Measurements from ENCODE around the gene TTC28. TPM values are rescaled to one million over a fixed set of nuclear protein-coding genes. Genes with fewer than 3 reads are reported as not detected.

TTC28 gene
- total and polyA plus RNA-seq, 2 donors (not counting 3 experiments of a cell fraction or from before 2014, with no cell fraction given) = 16.5 to 51.1 TPM

GRCh38 chr22:28411125-28411524, 268.5 kb downstream of the TTC28 start:
- H3K27ac ChIP-seq (ENCODE audit: insufficient read depth, low read depth, low read length) = no peak overlapping the region
- BruUV-seq (replicated peaks) = no TSS peak
- H2AFZ ChIP-seq (ENCODE audit: low read depth, low read length) = no peak overlapping the region

More at GRCh38 chr22:28411125-28411524, 268.5 kb downstream of the TTC28 start:
- intact Hi-C loops (cut with micrococcal nuclease) = no loop called here
- no peak overlapping the region for H3K4me2 ChIP-seq (ENCODE audit: insufficient read depth, low read length)
- TF ChIP-seq POLR2A (IDR thresholded peaks at IDR 0.05; ENCODE audit: low read depth, low read length) (no peak), POLR2AphosphoS5 (IDR thresholded peaks at IDR 0.05; ENCODE audit: insufficient read depth, low read depth, low read length) (no peak), FOS (IDR thresholded peaks at IDR 0.05; ENCODE audit: borderline replicate concordance, insufficient read depth, low read length) (no peak), JUN (IDR thresholded peaks at IDR 0.05; ENCODE audit: borderline replicate concordance, insufficient read depth, insufficient read length, low read depth) (no peak), MYC (IDR thresholded peaks at IDR 0.05; ENCODE audit: low read depth, low read length) (no peak), GATA2 (IDR thresholded peaks at IDR 0.05; ENCODE audit: insufficient read depth, insufficient read length, low read depth, low read length) (no peak), MAX (IDR thresholded peaks at IDR 0.05; ENCODE audit: insufficient read depth, insufficient read length) (no peak), CTCF (IDR thresholded peaks at IDR 0.05; ENCODE audit: extremely low read depth in 1 of 2, insufficient read depth in 1 of 2, low read depth in 1 of 2, low read length in 2 of 2) (no peak), EZH2 (IDR thresholded peaks at IDR 0.05; ENCODE audit: borderline replicate concordance, low read depth, low read length, severe bottlenecking) (no peak)
- POLR2A ChIA-PET = no interaction called here
- H3K79me2 ChIP-seq (ENCODE audit: control insufficient read depth, insufficient read depth, low read length) = no peaks in the 10 kb centered on the region
- H3K4me1 ChIP-seq (ENCODE audit: control insufficient read depth, extremely low read depth, insufficient read depth, low read length) = peaks cover 14% of the 10 kb centered on the region
- DNase-seq (ENCODE audit: low read depth, low spot score) = peak; percentile 41
- H3K9ac ChIP-seq (replicated peaks; ENCODE audit: extremely low read depth, insufficient read depth, low read length) = no peak overlapping the region
- no peaks in the 10 kb centered on the region for H3K27me3 ChIP-seq (ENCODE audit: control insufficient read depth in 2 of 2, insufficient read depth in 2 of 2, low read length in 2 of 2)
- CTCF ChIA-PET = no interaction called here
- no peak for FAIRE-seq
- no peaks in the 10 kb centered on the region for H3K36me3 ChIP-seq (ENCODE audit: control insufficient read depth in 2 of 2, extremely low read depth in 1 of 2, insufficient read depth in 2 of 2, low read length in 2 of 2)
- no peaks in the 10 kb centered on the region for H4K20me1 ChIP-seq (replicated peaks; ENCODE audit: control insufficient read depth, extremely low read depth, insufficient read depth, low read length)
- dilution Hi-C loops (cut with MboI; ENCODE audit: extremely low pct_ligation_motif_present, low sequenced_read_pairs) = no loop called here
- no peaks in the 10 kb centered on the region for H3K9me1 ChIP-seq (replicated peaks; ENCODE audit: control insufficient read depth, extremely low read depth, insufficient read depth, low read length)
- H3K9me3 ChIP-seq (replicated peaks; ENCODE audit: control insufficient read depth, insufficient read depth, low read length) = no peaks in the 10 kb centered on the region
- H3K4me3 ChIP-seq (replicated peaks in 1 of 3; ENCODE audit: insufficient read depth in 1 of 3, low read depth in 1 of 3, low read length in 3 of 3) = no peak overlapping the region

All from endothelial cell of umbilical vein (primary cell).